HG03064 (cell line): ENCODE results near the gene PDIA3.
A peak's percentile ranks its signal among the peaks of the same experiment; 100 is the strongest.
"Not testable (repeated sequence)": the region's sequence is repeated elsewhere in the genome, so short reads cannot be mapped to it uniquely, and the experiment has no call there.

Experiments
- ATAC-seq: cut with Tn5 transposase; IDR thresholded peaks from one replicate; pipeline ENCODE4 v1.9.1; 2021; ENCODE audit warnings: low read depth; ENCODE audit not compliant: unreplicated experiment

The PDIA3 gene

DNA sequence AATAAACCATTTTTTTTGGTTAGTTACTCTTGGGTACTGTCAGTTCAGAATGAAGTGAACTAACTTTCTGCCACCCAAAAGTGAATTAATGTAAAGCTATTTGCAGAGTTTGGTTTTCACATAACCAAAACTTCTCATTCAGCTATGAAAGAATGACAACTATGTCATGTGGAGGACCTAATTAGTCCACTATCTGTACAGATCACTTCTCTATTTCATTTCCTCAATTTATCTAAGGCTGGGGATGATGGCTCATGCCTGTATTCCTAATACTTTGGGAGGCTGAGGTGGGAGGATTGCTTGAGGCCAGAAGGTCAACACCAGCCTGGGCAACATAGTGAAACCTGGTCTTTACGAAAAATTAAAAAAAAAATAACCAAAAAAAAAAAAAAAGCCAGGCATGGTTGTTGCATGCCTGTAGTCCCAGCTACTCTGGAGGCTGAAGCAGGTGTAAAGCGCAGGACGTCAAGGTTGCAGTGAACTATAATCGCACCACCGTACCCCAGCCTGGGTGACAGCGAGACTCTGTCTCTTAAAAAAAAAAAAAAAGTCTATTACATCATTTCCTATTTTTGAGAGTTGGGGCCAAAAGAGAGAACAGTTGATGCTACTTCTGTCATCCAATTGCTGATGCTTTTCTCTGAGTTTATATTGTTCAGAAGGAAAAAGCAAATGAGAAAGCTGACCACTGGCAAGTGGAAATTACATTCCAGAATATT, 62.9 kb downstream of the PDIA3 start:
- peak; percentile 60 for ATAC-seq

GRCh38 chr15:43815064-43815463, 68.8 kb downstream of the PDIA3 start:
- ATAC-seq: not testable (repeated sequence)

DNA sequence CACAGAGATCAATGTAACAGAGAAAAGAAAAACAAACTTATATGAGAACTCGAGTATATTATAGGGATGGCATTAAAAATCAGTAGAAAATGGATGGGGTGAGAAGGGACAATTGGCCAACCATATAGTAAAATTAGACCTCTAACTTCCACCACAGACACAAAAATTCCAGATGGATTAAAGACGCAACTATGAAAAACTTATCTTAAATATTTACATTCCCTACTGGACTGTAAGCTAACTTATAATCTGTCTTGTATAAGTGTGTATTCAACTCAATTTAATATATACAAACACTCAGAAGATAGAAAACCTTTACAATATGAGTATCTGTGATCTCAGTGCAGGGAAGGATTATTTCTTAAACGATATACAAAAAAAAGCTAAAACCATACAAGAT, 75.3 kb downstream of the PDIA3 start:
- no peak for ATAC-seq
